Endothelial cell of umbilical vein (primary cell): ENCODE data around the gene RPS6KA3. TPM values are rescaled to one million over a fixed set of nuclear protein-coding genes. Genes with fewer than 3 reads are reported as not detected.
A peak's percentile ranks its signal among the peaks of the same experiment; 100 is the strongest.

Experiments
- BruUV-seq: library from RNA; stranded (reverse); fragments of 400-500 nt; replicated peaks from 2 replicates; lab custom pipeline; 2021; lab: Mats Ljungman, UMichigan
- CTCF ChIA-PET: fragments of 300-600, 350-600 bp; sonication (Branson Sonifier 250); formaldehyde crosslinking; loops from one replicate; lab custom pipeline; 2021; ENCODE audit warnings: antibody characterized with exemption, inconsistent platforms; lab: Charles Lee
- POLR2A ChIA-PET: fragments of 300-600, 350-600 bp; sonication (Branson Sonifier 250); formaldehyde crosslinking; loops from one replicate; lab custom pipeline; 2021; ENCODE audit warnings: antibody characterized with exemption, inconsistent platforms; lab: Charles Lee
- DNase-seq: peaks from one replicate; pipeline ENCODE4 v3.0.0-alpha.2; 2011; ENCODE audit warnings: low read depth, low spot score
- FAIRE-seq: peaks from 2 replicates; lab custom pipeline; 2011; peaks lifted over from hg19 to GRCh38; lab: Jason Lieb, UNC
- H2AFZ ChIP-seq: 2 replicates; pipeline ENCODE4 v1.6.0; 2012; ENCODE audit warnings: low read depth, low read length, control low read depth, inconsistent platforms
- H3K27ac ChIP-seq: 2 replicates; pipeline ENCODE4 v1.5.1; 2011; ENCODE audit warnings: low read depth, mild to moderate bottlenecking, control low read depth, low read length, moderate library complexity; ENCODE audit not compliant: insufficient read depth
- H3K27me3 ChIP-seq, 2 experiments: 2 replicates each; pipeline versions ENCODE4 v1.6.0 to v1.6.1; 2011; ENCODE audit warnings: low read length in 2 of 2, mixed read lengths in 1 of 2; ENCODE audit not compliant: control insufficient read depth in 2 of 2, insufficient read depth in 2 of 2
- H3K36me3 ChIP-seq, 2 experiments: 2 replicates in 1 of 2; 3 replicates in 1 of 2; pipeline ENCODE4 v1.5.1; 2011; ENCODE audit warnings: low read length in 2 of 2, mild to moderate bottlenecking in 1 of 2, moderate library complexity in 1 of 2; ENCODE audit not compliant: control insufficient read depth in 2 of 2, insufficient read depth in 2 of 2; ENCODE audit errors: extremely low read depth in 1 of 2
- H3K4me1 ChIP-seq: 3 replicates; pipeline ENCODE4 v1.5.1; 2011; ENCODE audit warnings: mild to moderate bottlenecking, low read length; ENCODE audit not compliant: control insufficient read depth, insufficient read depth; ENCODE audit errors: extremely low read depth
- H3K4me2 ChIP-seq: 2 replicates; pipeline ENCODE4 v1.6.1; 2011; ENCODE audit warnings: low read length, control low read depth, mixed read lengths; ENCODE audit not compliant: insufficient read depth
- H3K4me3 ChIP-seq, 3 experiments: fragments of 200-600 bp in 1 of 3; sonication (generic), shearing (Covaris generic) in 1 of 3; replicated peaks in 1 of 3; 2 replicates each; pipeline ENCODE4 v1.5.1; 2011 to 2016; ENCODE audit warnings: control low read depth in 3 of 3, low read length in 3 of 3, mild to moderate bottlenecking in 2 of 3, inconsistent platforms in 1 of 3, low read depth in 1 of 3, moderate library complexity in 1 of 3; ENCODE audit not compliant: insufficient read depth in 1 of 3
- H3K79me2 ChIP-seq: 2 replicates; pipeline ENCODE4 v1.6.0; 2012; ENCODE audit warnings: low read length, inconsistent platforms; ENCODE audit not compliant: control insufficient read depth, insufficient read depth
- H3K9ac ChIP-seq: replicated peaks from 2 replicates; pipeline ENCODE3; 2011; ENCODE audit warnings: low read length, control low read depth; ENCODE audit not compliant: insufficient read depth; ENCODE audit errors: extremely low read depth
- H3K9me1 ChIP-seq: replicated peaks from 3 replicates; pipeline ENCODE4 v1.6.0; 2011; ENCODE audit warnings: mild to moderate bottlenecking, low read length; ENCODE audit not compliant: control insufficient read depth, insufficient read depth; ENCODE audit errors: extremely low read depth
- H3K9me3 ChIP-seq: replicated peaks from 2 replicates; pipeline ENCODE4 v1.5.1; 2012; ENCODE audit warnings: low read length, inconsistent platforms; ENCODE audit not compliant: control insufficient read depth, insufficient read depth
- H4K20me1 ChIP-seq: replicated peaks from 2 replicates; pipeline ENCODE3; 2011; ENCODE audit warnings: mild to moderate bottlenecking, low read length; ENCODE audit not compliant: control insufficient read depth, insufficient read depth; ENCODE audit errors: extremely low read depth
- EZH2 ChIP-seq: IDR thresholded peaks from 2 replicates; pipeline ENCODE4 v1.6.1; 2012; ENCODE audit warnings: borderline replicate concordance, low read depth, mild to moderate bottlenecking, moderate library complexity, low read length, inconsistent platforms; ENCODE audit not compliant: severe bottlenecking
- FOS ChIP-seq: IDR thresholded peaks from 2 replicates; pipeline ENCODE4 v1.6.1; 2011; ENCODE audit warnings: mild to moderate bottlenecking, low read length, moderate library complexity, borderline replicate concordance; ENCODE audit not compliant: insufficient read depth
- GATA2 ChIP-seq: IDR thresholded peaks from 2 replicates; pipeline ENCODE4 v1.7.0; 2011; ENCODE audit warnings: low read depth, mild to moderate bottlenecking, moderate library complexity, mixed read lengths, low read length; ENCODE audit not compliant: insufficient read length, insufficient read depth
- JUN ChIP-seq: IDR thresholded peaks from 2 replicates; pipeline ENCODE4 v1.6.1; 2011; ENCODE audit warnings: borderline replicate concordance, low read depth; ENCODE audit not compliant: insufficient read length, insufficient read depth
- MAX ChIP-seq: IDR thresholded peaks from 2 replicates; pipeline ENCODE4 v1.6.1; 2011; ENCODE audit not compliant: insufficient read depth, insufficient read length
- MYC ChIP-seq: IDR thresholded peaks from one replicate; pipeline ENCODE4 v1.6.1; 2011; ENCODE audit warnings: mild to moderate bottlenecking, low read depth, low read length
- POLR2A ChIP-seq: IDR thresholded peaks from 2 replicates; pipeline ENCODE4 v1.6.1; 2012; ENCODE audit warnings: low read depth, mild to moderate bottlenecking, control low read depth, low read length
- POLR2AphosphoS5 ChIP-seq: IDR thresholded peaks from 2 replicates; pipeline ENCODE4 v1.6.1; 2012; ENCODE audit warnings: low read depth, mild to moderate bottlenecking, control low read depth, low read length, moderate library complexity; ENCODE audit not compliant: insufficient read depth
- dilution Hi-C: fragments of 300-500 bp; cut with MboI; formaldehyde crosslinking; loops from one replicate; pipeline ENCODE4 v1.15.0; 2019; ENCODE audit warnings: low sequenced_read_pairs; ENCODE audit not compliant: extremely low pct_ligation_motif_present
- intact Hi-C: fragments of 100-400 bp; cut with micrococcal nuclease; formaldehyde crosslinking; loops from one replicate; pipeline ENCODE4 v1.10.0; 2022
- polyA plus RNA-seq, 4 experiments: library from polyadenylated mRNA; depleted of rRNA in 3 of 4; stranded (reverse) in 3 of 4; unstranded in 1 of 4; fragments of >200 nt; gene quantifications; 2 replicates each; pipeline versions ENCODE4 v1.2.1 to v1.2.3, GENCODE V29; 2011 to 2012; ENCODE audit warnings: missing spikeins in 1 of 4
- total RNA-seq: library from RNA; stranded (reverse); gene quantifications from 2 replicates; pipeline ENCODE4 v1.2.3, GENCODE V29; 2021
- TF ChIP-seq, protein P1 (sequence below), 2 donors: IDR thresholded peaks; 1 replicate in 1 of 2; 2 replicates in 1 of 2; pipeline ENCODE4 v1.5.1; 2011; ENCODE audit warnings: low read length in 2 of 2, mild to moderate bottlenecking in 2 of 2, moderate library complexity in 2 of 2, control low read depth in 1 of 2, inconsistent platforms in 1 of 2, low read depth in 1 of 2; ENCODE audit not compliant: insufficient read depth in 1 of 2; ENCODE audit errors: extremely low read depth in 1 of 2

RPS6KA3 gene
- total and polyA plus RNA-seq, 2 donors (not counting 3 experiments of a cell fraction or from before 2014, with no cell fraction given): 24.4 to 61.6 TPM

DNA sequence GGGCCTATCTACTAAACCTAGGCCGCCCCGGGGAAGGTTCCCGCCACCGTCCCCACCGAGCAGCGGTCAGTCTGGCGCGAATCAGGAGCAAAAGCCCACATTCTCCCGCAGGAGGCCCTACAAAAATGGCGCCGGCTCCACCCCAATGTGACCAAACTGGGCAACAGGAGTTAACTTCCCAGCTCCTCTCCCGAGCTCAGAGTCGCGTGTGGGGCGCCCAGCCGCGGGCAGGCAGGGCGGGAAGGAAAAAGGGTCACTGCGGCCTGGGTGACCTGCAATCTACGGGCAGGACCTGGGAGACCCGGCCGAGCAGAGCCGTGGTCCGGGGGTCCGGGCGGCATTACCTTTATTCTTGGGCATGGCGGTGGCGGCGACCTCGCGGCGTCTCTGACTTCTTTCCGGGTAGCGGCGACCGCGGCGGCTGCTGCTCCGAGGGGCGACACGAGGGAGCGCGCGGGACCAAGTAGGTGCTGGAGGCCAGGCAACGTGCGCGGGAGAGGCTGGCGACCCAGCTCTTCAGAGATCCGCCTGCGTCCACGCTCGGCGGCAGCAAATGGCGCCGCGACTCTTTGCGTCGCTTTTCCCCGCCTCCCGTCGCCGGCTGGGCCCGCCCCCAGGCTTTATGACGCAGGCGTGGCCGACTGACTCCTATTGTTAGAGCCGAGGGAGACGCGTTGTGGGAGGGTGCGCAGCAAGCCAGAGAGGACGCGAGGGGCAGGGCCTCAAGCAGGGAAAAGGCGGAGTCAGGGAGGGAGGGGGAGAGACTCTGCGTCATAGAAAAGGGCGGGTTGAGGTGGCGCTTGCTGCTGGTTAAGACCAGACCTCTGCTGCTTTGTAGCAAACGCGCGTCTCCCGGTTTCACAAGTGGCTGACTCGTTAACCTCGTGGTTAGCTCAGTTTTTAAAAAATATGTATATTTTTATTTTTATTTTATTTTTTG lies 125.2 kb downstream of the RPS6KA3 start, which contains the start of gene EIF1AX:
EIF1AX (minus strand) TSS at position 558 of the 940 bp plus-strand sequence; CDS start at position 360, 198 bp downstream.
- Histone ChIP-seq H3K4me1 (peaks cover 22% of the 10 kb centered on the region), H3K4me3 (peak within 1 kb of the TSS; percentile 55 to 87 (median 69)), H3K9me3 (no peaks in the 10 kb centered on the region), H3K27ac (peak within 1 kb of the TSS; percentile 56), H3K36me3 (peaks cover 0 to 2% of the 10 kb centered on the region in 2 experiments), H4K20me1 (no peaks in the 10 kb centered on the region), H3K27me3 (no peaks in the 10 kb centered on the region), H3K9me1 (no peaks in the 10 kb centered on the region), H3K79me2 (peaks cover 41% of the 10 kb centered on the region), H3K9ac (peak within 1 kb of the TSS; percentile 70), H3K4me2 (peak within 1 kb of the TSS; percentile 92), H2AFZ (peak within 1 kb of the TSS; percentile 47)
- no peak for TF ChIP-seq EZH2
- TF ChIP-seq, protein P1, sequence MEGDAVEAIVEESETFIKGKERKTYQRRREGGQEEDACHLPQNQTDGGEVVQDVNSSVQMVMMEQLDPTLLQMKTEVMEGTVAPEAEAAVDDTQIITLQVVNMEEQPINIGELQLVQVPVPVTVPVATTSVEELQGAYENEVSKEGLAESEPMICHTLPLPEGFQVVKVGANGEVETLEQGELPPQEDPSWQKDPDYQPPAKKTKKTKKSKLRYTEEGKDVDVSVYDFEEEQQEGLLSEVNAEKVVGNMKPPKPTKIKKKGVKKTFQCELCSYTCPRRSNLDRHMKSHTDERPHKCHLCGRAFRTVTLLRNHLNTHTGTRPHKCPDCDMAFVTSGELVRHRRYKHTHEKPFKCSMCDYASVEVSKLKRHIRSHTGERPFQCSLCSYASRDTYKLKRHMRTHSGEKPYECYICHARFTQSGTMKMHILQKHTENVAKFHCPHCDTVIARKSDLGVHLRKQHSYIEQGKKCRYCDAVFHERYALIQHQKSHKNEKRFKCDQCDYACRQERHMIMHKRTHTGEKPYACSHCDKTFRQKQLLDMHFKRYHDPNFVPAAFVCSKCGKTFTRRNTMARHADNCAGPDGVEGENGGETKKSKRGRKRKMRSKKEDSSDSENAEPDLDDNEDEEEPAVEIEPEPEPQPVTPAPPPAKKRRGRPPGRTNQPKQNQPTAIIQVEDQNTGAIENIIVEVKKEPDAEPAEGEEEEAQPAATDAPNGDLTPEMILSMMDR (IDR thresholded peaks at IDR 0.05; ENCODE audit: extremely low read depth in 1 of 2, insufficient read depth in 1 of 2, low read depth in 1 of 2, low read length in 2 of 2): no peak
- peak; percentile 46 for TF ChIP-seq POLR2A
- TF ChIP-seq MYC: no peak
- no peak for TF ChIP-seq MAX
- TF ChIP-seq GATA2: no peak
- TF ChIP-seq JUN: no peak
- TF ChIP-seq POLR2AphosphoS5: peak; percentile 34
- no peak for TF ChIP-seq FOS
- FAIRE-seq: peak; percentile 100
- CTCF ChIA-PET: interaction anchor here (1.0 kb wide), 1 partner anchor 237 kb away, joined by 3 read pairs; no protein-coding TSS in a partner anchor
- DNase-seq: peak; percentile 98
- dilution Hi-C loops (no loop called here), intact Hi-C loops (loop anchor here (1.0 to 5.0 kb wide), 3 partner anchors 77 to 1386 kb away; partner anchors contain the start of gene RPS6KA3)
- POLR2A ChIA-PET: no interaction called here
- TSS peak; percentile 44 for BruUV-seq
